ENCODE results near the gene ETF1.

Gene ETF1

DNA sequence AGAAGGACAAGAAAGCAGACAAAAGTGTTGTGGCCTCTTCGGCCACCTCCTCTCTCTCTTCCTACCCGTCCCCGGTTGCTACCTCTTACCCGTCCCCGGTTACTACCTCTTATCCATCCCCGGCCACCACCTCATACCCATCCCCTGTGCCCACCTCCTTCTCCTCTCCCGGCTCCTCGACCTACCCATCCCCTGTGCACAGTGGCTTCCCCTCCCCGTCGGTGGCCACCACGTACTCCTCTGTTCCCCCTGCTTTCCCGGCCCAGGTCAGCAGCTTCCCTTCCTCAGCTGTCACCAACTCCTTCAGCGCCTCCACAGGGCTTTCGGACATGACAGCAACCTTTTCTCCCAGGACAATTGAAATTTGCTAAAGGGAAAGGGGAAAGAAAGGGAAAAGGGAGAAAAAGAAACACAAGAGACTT lies 75.3 kb downstream of the ETF1 start:
- H3K4me3 ChIP-seq (ENCODE audit: low read length), result no peak overlapping the region
- DNase-seq (ENCODE audit: low read depth, low spot score), result no peak

DNA sequence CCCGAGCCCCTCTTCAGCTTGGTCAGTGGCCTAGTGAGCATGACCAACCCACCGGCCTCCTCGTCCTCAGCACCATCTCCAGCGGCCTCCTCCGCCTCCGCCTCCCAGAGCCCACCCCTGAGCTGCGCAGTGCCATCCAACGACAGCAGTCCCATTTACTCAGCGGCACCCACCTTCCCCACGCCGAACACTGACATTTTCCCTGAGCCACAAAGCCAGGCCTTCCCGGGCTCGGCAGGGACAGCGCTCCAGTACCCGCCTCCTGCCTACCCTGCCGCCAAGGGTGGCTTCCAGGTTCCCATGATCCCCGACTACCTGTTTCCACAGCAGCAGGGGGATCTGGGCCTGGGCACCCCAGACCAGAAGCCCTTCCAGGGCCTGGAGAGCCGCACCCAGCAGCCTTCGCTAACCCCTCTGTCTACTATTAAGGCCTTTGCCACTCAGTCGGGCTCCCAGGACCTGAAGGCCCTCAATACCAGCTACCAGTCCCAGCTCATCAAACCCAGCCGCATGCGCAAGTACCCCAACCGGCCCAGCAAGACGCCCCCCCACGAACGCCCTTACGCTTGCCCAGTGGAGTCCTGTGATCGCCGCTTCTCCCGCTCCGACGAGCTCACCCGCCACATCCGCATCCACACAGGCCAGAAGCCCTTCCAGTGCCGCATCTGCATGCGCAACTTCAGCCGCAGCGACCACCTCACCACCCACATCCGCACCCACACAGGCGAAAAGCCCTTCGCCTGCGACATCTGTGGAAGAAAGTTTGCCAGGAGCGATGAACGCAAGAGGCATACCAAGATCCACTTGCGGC lies 75.9 kb downstream of the ETF1 start:
- no peak overlapping the region for H3K4me3 ChIP-seq (ENCODE audit: low read length)
- DNase-seq (ENCODE audit: low read depth, low spot score), result no peak

DNA sequence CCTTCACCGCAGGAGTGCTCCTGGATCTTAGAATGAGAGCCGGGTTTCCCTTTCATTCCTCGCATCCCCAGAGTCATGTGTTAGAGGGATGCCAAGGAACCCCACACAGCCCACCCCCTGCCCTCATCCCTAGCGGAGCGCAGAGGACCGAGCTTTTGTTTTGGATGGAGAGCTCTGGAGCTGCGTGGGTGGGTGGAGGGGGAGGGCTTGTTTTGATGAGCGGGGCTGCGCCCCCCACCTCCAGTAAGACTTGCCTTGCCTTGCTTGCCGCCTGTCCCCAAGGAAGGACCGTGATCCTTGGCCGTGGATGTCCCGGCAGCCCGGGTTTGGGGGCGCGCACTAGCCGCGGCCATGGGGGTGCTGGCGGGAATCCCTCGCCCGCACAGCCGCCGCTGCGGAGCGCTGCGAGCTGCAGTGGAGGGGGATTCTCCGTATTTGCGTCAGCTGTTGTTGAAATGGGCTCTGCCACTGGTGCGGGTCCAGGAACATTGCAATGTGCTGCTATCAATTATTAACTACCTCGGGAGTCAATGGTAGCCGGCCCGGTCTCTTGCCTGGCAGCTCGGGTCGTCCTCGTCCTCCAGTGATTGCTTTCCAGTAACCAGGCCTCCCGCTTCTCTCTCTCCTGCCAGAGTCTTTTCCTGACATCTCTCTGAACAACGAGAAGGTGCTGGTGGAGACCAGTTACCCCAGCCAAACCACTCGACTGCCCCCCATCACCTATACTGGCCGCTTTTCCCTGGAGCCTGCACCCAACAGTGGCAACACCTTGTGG lies 76.7 kb downstream of the ETF1 start:
- H3K4me3 ChIP-seq (ENCODE audit: low read length), result peak overlapping the region; percentile 78
- no peak for DNase-seq (ENCODE audit: low read depth, low spot score)

DNA sequence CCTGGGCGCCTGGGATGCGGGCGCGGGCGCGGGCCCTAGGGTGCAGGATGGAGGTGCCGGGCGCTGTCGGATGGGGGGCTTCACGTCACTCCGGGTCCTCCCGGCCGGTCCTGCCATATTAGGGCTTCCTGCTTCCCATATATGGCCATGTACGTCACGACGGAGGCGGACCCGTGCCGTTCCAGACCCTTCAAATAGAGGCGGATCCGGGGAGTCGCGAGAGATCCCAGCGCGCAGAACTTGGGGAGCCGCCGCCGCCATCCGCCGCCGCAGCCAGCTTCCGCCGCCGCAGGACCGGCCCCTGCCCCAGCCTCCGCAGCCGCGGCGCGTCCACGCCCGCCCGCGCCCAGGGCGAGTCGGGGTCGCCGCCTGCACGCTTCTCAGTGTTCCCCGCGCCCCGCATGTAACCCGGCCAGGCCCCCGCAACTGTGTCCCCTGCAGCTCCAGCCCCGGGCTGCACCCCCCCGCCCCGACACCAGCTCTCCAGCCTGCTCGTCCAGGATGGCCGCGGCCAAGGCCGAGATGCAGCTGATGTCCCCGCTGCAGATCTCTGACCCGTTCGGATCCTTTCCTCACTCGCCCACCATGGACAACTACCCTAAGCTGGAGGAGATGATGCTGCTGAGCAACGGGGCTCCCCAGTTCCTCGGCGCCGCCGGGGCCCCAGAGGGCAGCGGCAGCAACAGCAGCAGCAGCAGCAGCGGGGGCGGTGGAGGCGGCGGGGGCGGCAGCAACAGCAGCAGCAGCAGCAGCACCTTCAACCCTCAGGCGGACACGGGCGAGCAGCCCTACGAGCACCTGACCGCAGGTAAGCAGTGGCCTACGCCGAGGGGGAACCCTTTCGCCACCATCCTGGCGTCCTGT lies 77.5 kb downstream of the ETF1 start, which contains the start of gene EGR1:
Gene EGR1 (plus strand): TSS at position 219 of the 864 bp plus-strand sequence. CDS start 283 bp downstream, at position 502.
- DNase-seq (ENCODE audit: low read depth, low spot score), result peak; percentile 88
- peak within 1 kb of the TSS; percentile 78 for H3K4me3 ChIP-seq (ENCODE audit: low read length)

DNA sequence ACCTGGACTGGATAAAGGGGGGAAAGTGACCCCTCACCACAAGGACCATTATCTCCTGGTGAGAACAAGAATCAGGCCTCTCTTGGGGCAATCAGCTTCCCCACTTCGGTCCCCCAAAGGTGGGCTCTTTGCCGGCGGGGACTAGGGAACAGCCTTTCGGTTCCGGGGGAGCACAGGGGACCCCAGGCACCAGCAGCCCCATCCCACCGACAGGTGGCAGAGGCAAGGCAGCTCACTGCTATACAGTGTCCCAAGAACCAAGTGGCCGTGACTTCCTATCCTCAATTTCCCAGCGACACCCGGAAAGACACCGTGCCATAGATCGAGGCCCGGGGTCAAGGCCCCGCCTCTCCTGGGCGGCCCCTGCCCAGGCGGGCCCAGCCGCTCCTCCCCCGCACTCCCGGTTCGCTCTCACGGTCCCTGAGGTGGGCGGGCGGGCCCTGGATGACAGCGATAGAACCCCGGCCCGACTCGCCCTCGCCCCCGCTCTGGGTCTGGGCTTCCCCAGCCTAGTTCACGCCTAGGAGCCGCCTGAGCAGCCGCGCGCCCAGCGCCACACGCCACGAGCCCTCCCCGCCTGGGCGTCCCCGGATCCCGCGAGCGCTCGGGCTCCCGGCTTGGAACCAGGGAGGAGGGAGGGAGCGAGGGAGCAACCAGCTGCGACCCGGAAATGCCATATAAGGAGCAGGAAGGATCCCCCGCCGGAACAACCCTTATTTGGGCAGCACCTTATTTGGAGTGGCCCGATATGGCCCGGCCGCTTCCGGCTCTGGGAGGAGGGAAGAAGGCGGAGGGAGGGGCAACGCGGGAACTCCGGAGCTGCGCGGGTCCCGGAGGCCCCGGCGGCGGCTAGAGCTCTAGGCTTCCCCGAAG lies 78.4 kb downstream of the ETF1 start:
- peak; percentile 98 for DNase-seq (ENCODE audit: low read depth, low spot score)
- peak overlapping the region; percentile 78 for H3K4me3 ChIP-seq (ENCODE audit: low read length)

DNA sequence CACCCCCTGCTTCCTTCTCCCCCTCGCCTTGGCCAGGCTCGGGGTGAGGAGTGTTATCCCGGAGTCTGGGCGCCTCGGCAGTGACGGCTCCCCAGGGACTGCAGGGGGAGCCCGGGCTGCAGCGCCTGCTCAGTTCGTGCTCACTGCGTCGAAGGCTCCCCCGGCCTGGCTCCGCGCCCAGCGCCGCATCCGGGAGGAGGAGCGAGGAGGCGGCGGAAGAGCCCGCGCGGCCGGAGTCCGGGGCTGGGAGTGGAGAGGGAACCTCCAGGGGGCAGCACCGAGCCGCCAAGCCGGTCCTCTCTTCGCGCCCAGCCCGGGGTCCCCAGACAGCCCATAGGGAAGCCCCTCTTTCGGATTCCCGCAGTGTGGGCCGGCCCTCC lies 79.0 kb downstream of the ETF1 start:
- peak overlapping the region; percentile 78 for H3K4me3 ChIP-seq (ENCODE audit: low read length)
- peak; percentile 89 for DNase-seq (ENCODE audit: low read depth, low spot score)

DNA sequence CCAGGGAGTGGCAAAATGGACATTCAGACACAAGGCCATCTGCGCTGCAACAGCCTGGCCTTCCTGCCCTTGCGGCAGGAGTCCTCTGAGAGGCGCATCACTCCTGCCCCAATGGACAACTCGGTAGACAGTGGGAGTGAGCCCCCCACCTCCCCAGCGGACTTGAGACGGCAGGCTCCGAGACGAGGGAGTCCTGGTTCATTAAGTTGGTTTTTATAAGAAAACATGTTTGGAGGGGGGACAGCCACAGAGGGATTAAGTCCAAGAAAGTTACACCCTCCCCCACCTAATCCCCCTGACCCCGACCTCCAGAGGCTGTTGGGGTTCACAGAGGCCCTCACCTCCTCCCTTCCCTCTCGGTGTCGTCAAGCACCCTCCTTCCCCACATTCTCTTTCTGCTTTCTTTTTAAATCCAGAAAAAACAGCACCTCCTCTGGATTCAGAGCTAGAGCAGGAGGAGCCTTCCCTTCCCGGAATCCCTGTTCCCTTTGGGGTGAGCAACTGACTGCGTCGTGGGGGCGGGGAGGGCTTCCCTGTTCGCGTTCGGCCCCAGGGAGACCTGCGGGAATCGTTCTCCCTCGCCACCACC lies 79.5 kb downstream of the ETF1 start:
- DNase-seq (ENCODE audit: low read depth, low spot score), result no peak

DNA sequence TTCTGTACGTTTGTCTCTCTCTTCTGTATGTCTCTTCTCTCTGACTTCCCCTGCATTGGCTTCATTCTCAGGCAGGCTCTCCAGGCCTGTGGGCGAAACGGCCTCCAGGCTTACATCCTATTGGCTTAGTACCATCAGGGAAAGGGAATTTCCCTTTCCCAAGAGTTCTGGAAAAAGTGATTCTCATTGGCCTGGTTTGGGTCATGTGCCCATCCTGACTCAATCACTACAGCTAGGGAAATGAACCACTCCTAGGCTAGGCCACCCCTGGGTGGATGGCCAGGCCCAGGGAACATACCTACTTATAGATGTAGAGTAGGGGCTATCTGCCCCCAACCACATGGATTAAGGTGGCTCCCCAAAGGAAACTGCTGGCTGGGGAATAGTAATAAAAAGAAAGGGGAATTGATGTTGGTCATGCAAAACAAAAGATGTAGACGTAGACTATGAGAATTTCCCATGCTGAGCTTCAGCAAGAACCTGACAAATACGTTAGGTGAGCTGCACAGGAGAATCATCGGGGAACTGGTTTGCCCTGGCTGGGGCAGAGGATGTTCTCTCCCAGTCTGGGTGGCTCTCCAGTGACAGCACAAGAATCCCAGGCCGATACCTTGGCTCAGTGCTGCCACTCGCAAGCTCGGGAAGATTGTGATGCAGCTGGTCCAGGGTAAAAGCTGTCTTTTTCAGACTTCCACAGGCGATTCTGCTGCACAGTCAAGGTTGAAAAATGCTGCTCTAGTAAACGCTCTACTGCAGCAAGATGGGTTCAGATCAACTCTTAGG lies 81.5 kb downstream of the ETF1 start:
- DNase-seq (ENCODE audit: low read depth, low spot score), result no peak
- H3K4me3 ChIP-seq (ENCODE audit: low read length), result no peak overlapping the region

More for the DNA sequence above, 79.5 kb downstream of the ETF1 start:
- H3K4me3 ChIP-seq (ENCODE audit: low read length), result peak overlapping the region; percentile 78

DNA sequence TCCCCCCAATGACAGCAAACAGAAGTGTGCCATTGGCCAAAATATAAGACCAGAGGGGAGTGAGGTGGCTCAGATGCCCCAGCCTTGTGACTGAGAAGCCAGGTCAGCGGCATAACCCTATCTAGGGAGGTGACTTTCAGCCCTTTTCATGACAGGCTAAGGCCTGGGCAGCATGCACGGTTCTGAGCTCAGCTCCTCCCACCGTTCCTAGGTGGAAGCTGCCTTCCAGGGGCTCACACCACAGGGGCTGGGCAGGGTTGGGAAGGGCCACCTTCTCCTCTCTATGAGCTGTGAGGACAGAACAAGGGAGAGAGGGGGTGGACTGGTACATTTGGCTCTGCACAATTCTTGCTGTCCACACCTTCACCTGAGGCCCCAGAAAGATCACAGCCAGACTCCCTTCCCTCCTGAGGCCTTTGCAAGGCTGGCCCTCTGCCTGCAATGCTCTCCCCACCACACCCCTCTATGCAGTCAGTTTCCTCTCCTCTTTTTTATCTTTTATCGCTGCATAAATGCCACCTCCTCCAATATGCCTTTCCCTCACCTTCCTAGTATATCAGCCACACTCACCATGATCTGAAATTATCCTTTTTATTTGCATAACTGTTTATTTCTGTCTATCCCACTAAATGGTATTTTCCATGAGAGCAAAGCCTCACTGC lies 82.9 kb downstream of the ETF1 start:
- H3K4me3 ChIP-seq (ENCODE audit: low read length), result no peak overlapping the region
- DNase-seq (ENCODE audit: low read depth, low spot score), result no peak

DNA sequence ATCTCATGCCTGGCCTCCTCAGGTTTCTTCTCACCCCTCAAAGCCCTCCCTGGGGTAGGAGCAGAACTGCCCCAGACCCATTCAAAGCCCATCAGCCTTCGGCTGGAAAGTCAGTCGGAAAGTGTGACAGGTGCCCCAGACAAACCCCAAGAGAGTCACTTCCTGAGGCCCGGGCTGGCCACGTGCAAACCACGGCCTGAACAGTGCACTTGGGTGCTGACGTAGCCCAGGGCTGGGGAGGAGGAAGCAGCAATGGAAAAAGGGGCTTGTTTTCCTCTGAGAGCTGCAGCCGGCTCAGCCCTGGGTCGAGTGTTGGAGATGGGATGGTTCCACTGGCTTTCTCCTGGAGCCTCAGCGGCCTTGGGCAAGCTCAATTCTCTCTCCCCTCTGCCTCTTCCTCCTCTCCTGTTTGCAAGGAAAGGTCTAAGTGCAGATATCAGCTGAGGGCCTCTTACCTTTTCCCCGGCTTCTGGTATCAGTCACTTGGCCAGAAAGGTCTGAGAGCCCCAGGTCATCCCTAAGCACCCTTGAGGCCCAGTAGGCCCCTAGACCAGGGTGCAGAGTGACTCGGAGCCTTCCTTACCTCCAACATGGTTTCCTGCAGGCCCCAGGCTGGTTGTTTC lies 83.6 kb downstream of the ETF1 start:
- no peak overlapping the region for H3K4me3 ChIP-seq (ENCODE audit: low read length)
- no peak for DNase-seq (ENCODE audit: low read depth, low spot score)

DNA sequence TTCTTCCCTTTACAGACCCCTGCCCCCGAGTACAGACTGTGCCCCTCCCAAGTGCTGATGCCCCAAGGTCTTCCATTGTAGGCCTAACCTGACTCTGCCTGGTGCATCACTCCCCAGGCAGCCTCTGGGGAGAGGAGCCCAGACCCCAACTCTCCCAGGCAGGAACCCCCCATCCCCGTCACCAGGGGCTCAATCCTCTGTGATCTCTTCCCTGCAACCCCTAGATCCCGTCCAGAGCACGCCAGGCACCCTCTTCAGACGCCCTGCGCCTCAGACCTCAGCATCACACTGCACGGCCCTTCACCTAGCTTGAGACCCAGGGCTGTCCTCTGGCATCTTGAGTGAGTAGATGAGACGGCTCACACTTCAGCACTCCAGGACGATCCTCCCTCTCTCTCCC lies 84.2 kb downstream of the ETF1 start:
- DNase-seq (ENCODE audit: low read depth, low spot score), result no peak
- no peak overlapping the region for H3K4me3 ChIP-seq (ENCODE audit: low read length)

DNA sequence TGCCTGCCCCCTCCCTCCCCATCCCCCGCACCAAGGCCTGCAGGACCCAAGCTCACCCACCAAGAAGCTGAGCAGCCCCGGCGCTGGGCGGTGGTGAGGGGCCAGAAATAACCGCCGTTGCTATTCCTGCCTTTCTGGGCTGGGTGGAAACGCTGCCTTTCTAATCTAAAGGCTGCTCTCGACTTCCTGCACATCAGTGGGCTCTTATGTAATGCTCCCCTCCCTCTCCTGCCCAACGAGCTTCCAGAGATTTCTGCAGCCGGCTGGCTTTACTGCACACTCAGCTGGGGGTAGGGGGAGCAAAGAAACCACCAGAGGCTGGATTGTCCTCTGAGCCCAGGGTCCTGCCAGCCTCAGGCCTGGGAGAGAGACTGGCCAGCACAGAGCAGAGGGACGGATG lies 84.7 kb downstream of the ETF1 start:
- DNase-seq (ENCODE audit: low read depth, low spot score), result no peak
- H3K4me3 ChIP-seq (ENCODE audit: low read length), result no peak overlapping the region

DNA sequence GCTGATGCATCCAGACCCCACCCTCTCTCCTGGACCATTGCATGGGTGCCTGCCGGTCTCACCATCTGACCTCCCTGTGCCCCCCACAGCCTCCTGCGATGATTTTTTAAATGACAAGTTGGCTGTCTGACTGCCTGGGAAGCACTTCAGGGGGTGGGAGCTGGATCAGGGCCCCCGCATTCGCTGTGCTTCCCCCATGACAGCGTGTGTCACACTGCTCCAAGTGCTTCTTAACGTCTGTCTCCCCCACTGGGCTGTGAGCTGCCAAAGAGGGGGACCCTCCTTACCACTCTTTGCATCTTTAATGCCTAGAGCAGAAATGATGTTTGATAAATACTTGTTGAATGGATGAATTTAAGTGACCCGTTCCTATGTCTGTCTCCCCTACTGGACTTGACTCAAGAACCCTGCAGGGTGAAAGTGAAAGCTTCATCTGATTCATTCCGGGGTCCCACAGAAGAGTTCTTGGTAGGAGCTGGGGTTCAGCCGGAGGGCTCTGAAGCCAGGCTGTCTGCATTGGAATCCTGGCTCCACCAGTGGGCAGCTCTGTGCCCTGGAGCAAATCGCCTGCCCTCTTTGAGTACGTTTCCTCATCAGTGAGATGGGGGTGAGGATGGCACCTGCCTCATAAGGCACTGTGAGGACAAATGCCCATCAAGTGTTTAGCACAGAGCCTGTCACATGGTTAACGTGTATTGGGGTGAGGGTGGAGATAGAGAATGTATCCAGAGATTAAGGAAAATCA lies 85.3 kb downstream of the ETF1 start:
- H3K4me3 ChIP-seq (ENCODE audit: low read length), result no peak overlapping the region
- no peak for DNase-seq (ENCODE audit: low read depth, low spot score)
